Cardiac fibroblast (primary cell): ENCODE results near the gene IQGAP2.

Experiments used
- DNase-seq, 2 donors: peaks; one replicate each; pipeline versions ENCODE4 v3.0.0 to v3.0.0-alpha.2; 2010; ENCODE audit warnings: low read depth in 2 of 2
- H3K4me3 ChIP-seq, 2 donors: replicated peaks in 1 of 2; 1 replicate in 1 of 2; 2 replicates in 1 of 2; pipeline ENCODE4 v1.5.1; 2011; ENCODE audit warnings: low read depth in 2 of 2, low read length in 2 of 2, mild to moderate bottlenecking in 2 of 2, moderate library complexity in 1 of 2
- TF ChIP-seq, protein P1 (sequence below): IDR thresholded peaks from one replicate; pipeline ENCODE4 v1.5.1; 2011; ENCODE audit warnings: low read depth, mild to moderate bottlenecking, low read length, inconsistent platforms

IQGAP2 gene

DNA sequence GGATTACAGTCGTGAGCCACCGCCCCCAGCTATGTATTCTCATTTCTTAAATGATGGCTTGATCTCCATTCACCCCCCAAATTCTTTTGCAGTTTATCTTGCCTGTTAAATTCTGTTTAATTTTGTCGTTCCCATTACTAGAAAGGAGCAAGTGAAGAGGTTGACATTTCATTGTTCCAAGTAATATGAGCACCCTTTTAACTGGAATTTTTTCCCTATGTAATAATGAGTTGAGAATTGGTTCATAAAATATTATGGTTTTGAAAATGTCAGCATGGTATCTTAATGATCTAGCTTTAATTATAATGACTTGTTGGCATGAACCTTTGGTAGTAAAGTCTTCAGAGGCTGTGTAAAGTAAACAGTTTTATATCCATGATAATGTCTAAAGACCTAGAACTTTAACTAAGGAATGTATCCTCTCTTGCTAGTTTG, 182.7 kb downstream of the IQGAP2 start:
- no peak for DNase-seq
- no peak overlapping the region for H3K4me3 ChIP-seq
- TF ChIP-seq, protein P1, sequence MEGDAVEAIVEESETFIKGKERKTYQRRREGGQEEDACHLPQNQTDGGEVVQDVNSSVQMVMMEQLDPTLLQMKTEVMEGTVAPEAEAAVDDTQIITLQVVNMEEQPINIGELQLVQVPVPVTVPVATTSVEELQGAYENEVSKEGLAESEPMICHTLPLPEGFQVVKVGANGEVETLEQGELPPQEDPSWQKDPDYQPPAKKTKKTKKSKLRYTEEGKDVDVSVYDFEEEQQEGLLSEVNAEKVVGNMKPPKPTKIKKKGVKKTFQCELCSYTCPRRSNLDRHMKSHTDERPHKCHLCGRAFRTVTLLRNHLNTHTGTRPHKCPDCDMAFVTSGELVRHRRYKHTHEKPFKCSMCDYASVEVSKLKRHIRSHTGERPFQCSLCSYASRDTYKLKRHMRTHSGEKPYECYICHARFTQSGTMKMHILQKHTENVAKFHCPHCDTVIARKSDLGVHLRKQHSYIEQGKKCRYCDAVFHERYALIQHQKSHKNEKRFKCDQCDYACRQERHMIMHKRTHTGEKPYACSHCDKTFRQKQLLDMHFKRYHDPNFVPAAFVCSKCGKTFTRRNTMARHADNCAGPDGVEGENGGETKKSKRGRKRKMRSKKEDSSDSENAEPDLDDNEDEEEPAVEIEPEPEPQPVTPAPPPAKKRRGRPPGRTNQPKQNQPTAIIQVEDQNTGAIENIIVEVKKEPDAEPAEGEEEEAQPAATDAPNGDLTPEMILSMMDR = no peak

DNA sequence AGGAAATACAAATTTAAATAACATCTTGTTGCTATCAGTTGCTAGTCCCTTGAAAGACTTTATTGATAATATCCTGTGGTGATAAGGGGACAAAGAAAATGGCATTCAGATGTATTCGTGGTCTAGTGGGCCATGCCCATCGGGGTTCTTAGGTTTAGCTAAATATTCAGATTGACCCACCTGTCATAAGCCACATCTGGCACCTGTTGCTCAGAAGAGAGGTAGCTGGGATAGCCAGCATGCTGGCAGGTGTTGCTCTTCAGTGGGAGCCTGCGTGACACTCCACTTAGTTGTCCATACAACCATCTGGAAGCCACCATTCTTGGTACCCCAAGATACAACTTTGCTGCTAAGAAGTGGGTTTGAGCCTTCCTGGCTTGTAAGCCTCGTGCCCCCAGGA, 183.4 kb downstream of the IQGAP2 start:
- no peak overlapping the region for H3K4me3 ChIP-seq
- TF ChIP-seq, protein P1 = no peak
- DNase-seq = no peak

DNA sequence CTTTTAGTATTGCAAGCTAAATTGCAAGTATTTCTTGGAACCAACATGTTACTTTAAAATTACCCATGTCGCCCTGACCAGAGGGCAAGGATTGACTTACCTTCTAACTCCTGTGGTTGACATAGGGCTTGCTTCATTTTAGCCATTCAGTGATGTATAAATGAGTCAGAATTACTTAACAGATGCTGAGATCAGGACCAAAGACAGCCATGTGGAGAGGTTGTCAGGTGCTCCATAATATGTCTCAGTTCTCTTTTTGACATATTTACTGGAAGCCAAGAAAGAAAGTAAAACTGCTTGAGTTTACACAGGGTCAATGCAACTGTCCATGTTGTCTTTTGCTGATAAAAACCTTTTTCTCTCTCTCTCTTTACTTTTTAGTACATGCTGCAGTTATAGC, 186.9 kb downstream of the IQGAP2 start:
- DNase-seq = no peak
- TF ChIP-seq, protein P1 = no peak
- H3K4me3 ChIP-seq = no peak overlapping the region

DNA sequence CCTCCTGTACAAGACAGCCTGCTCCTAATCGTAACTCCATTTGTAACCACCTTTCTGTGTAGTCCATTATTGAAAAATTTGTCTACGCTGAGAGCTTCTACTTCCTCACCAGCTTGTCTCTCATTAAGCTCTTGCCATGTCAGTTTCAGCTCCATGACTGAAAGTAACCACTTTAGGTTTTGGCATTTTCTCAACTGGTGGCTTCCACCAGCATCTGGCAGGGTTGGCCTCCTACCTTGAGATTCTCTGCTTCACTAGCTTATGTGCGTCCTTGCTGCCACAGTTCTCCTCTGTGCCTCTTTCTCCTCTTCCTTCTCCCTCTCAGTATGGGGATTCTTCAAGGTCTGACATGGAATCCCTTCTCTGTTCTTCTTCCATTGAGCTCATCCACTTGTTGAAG, 188.3 kb downstream of the IQGAP2 start:
- TF ChIP-seq, protein P1 = no peak
- DNase-seq = no peak
- no peak overlapping the region for H3K4me3 ChIP-seq

DNA sequence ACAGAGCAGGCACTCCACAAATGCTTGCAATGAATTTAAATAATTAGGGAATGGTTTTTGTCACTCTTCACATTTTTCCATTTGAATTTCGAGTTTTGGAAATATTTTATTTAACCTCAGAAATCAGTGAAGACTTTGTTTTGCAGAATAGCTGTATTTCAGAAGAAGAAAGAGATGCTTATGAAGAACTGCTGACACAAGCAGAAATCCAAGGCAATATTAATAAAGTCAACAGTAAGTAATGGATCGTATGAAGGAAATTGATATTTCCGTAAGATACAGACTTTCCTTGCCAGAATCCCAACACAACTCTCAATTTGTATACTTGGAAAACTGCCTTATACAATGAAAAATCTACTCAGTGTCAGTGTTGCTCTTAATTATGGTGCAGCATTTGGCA, 189.6 kb downstream of the IQGAP2 start:
- TF ChIP-seq, protein P1 = no peak
- no peak overlapping the region for H3K4me3 ChIP-seq
- DNase-seq = no peak

- TF ChIP-seq, protein P1 = no peak
- DNase-seq = no peak
- H3K4me3 ChIP-seq = no peak overlapping the region
Observed at GRCh38 chr5:76594107-76594506, 191.0 kb downstream of the IQGAP2 start.

DNA sequence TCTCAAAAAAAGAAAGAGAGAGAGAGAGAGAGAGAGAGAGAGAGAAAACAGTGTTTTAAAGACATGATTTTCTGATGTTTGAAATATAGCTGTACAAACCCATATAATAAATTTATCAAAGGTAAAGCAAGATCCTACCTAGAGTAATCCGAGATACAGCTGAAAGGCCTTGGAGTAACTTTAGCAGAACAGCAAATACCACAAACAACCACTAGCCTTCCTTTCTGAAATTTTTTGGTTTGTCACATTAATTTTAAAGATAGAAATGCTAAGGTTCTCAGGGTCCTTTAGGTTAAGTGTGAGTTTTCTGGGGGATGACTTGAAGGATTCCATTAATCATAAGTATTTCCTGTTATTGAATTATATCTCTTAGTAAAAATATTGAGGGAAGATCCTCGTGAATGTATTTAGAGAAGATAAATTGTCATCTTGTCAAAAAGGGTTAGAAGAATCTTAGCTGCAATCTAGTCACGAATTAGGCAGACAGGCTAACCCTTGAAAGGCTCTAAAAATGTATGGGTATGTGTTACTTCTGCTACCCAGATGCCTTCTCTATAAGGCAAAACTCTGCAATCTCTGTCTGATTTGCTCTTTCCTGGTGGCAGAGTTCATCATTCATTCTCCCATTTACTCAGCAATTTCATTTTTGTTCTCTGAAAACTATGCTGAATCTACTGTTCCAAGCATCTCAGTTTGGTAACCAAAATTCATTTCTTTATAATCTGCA, 192.8 kb downstream of the IQGAP2 start:
- TF ChIP-seq, protein P1 = no peak
- DNase-seq = no peak
- no peak overlapping the region for H3K4me3 ChIP-seq
